HepG2 (cell line): ENCODE measurements around the gene TMEM87A. TPM values are rescaled to one million over a fixed set of nuclear protein-coding genes. Genes with fewer than 3 reads are reported as not detected.

Source experiments
- ARNT2 ChIP-seq: sonication (generic); formaldehyde crosslinking; IDR thresholded peaks from 2 replicates; pipeline ENCODE4 v1.8.0; 2022; ENCODE audit warnings: mild to moderate bottlenecking, low read depth, missing genetic modification reagents, moderate library complexity
- ASH2L ChIP-seq: fragments of 300-600, 200-600 bp; sonication (generic); IDR thresholded peaks from 2 replicates; pipeline ENCODE4 v1.7.0; 2017; ENCODE audit warnings: low read depth, mild to moderate bottlenecking, moderate library complexity, mixed read lengths, low read length; ENCODE audit not compliant: insufficient read length
- DBP ChIP-seq: sonication (generic); formaldehyde crosslinking; IDR thresholded peaks from 2 replicates; pipeline ENCODE4 v1.4.0; 2020; ENCODE audit warnings: missing genetic modification reagents; ENCODE audit errors: not compliant biosample characterization
- ETV6 ChIP-seq: sonication (generic); formaldehyde crosslinking; conservative IDR thresholded peaks from 2 replicates; pipeline ENCODE4 v1.4.0; 2020; ENCODE audit warnings: missing genetic modification reagents
- MIER3 ChIP-seq: IDR thresholded peaks from 2 replicates; pipeline ENCODE4 v1.6.1; 2016; ENCODE audit warnings: missing compliant biosample characterization, borderline replicate concordance
- MZF1 ChIP-seq: sonication (generic); formaldehyde crosslinking; IDR thresholded peaks from 2 replicates; pipeline ENCODE4 v1.8.1; 2023; ENCODE audit warnings: mild to moderate bottlenecking, missing genetic modification reagents, borderline replicate concordance
- NFKB2 ChIP-seq: sonication (generic); formaldehyde crosslinking; IDR thresholded peaks from 2 replicates; pipeline ENCODE4 v1.4.0; 2020; ENCODE audit warnings: missing genetic modification reagents, borderline replicate concordance
- PHF8 ChIP-seq: sonication (generic); formaldehyde crosslinking; IDR thresholded peaks from 2 replicates; pipeline ENCODE4 v1.5.0; 2020; ENCODE audit warnings: missing genetic modification reagents
- PITX1 ChIP-seq: sonication (generic); formaldehyde crosslinking; IDR thresholded peaks from 2 replicates; pipeline ENCODE4 v1.5.1; 2020; ENCODE audit warnings: mild to moderate bottlenecking, missing genetic modification reagents
- POLR2AphosphoS2 ChIP-seq: IDR thresholded peaks from 2 replicates; pipeline ENCODE4 v1.6.1; 2011; ENCODE audit warnings: low read depth, low read length, improper control_type of control experiment
- PTBP1 ChIP-seq: fragments of 200-400 bp; formaldehyde crosslinking; IDR thresholded peaks from 2 replicates; pipeline ENCODE4 v1.6.1; 2018; ENCODE audit warnings: low read length, low read depth; ENCODE audit not compliant: poor library complexity, severe bottlenecking
- SP5 ChIP-seq: IDR thresholded peaks from 2 replicates; pipeline ENCODE4 v1.6.1; 2016; ENCODE audit warnings: low read depth, borderline replicate concordance
- THAP7 ChIP-seq: sonication (generic); formaldehyde crosslinking; IDR thresholded peaks from 2 replicates; pipeline ENCODE4 v1.8.1; 2023; ENCODE audit warnings: mild to moderate bottlenecking, missing genetic modification reagents
- ZNF225 ChIP-seq: sonication (generic); formaldehyde crosslinking; IDR thresholded peaks from 2 replicates; pipeline ENCODE4 v1.4.0; 2020; ENCODE audit warnings: mild to moderate bottlenecking, missing genetic modification reagents
- ZNF768 ChIP-seq: sonication (generic); formaldehyde crosslinking; IDR thresholded peaks from 2 replicates; pipeline ENCODE4 v1.4.0; 2020; ENCODE audit warnings: missing genetic modification reagents
- ZNF772 ChIP-seq: sonication (generic); formaldehyde crosslinking; IDR thresholded peaks from 2 replicates; pipeline ENCODE4 v1.5.0; 2020; ENCODE audit warnings: mild to moderate bottlenecking, missing genetic modification reagents
- polyA plus RNA-seq, 8 experiments: library from polyadenylated mRNA; depleted of rRNA in 3 of 8; stranded (reverse) in 7 of 8; unstranded in 1 of 8; fragments of >200 nt; fragmentation: Illumina TruSeq in 4 of 8; extraction: Trizol in 4 of 8; gene quantifications; 2 replicates each; pipeline versions ENCODE4 v1.2.1 to v1.2.3, GENCODE V29; 2011 to 2016; ENCODE audit warnings: low read depth in 4 of 8, missing spikeins in 1 of 8, mixed read lengths in 1 of 8; ENCODE audit not compliant: insufficient read depth in 1 of 8
- total RNA-seq, 5 experiments: library from RNA; depleted of rRNA; stranded (reverse); fragments of >200 nt; fragmentation: Illumina TruSeq; extraction: Trizol; gene quantifications; 2 replicates each; pipeline ENCODE4 v1.2.3, GENCODE V29; 2016; ENCODE audit warnings: low read depth in 1 of 5
- TF ChIP-seq, protein P1 (sequence below): sonication (generic); formaldehyde crosslinking; IDR thresholded peaks from 2 replicates; pipeline ENCODE4 v1.4.0; 2020; ENCODE audit warnings: missing genetic modification reagents, borderline replicate concordance
- TF ChIP-seq, protein P2 (sequence below): sonication (generic); formaldehyde crosslinking; IDR thresholded peaks from 2 replicates; pipeline ENCODE4 v1.4.0; 2020; ENCODE audit warnings: missing genetic modification reagents
- TF ChIP-seq, protein P3 (sequence below): sonication (generic); formaldehyde crosslinking; IDR thresholded peaks from 2 replicates; pipeline ENCODE4 v1.8.1; 2023; ENCODE audit warnings: mild to moderate bottlenecking, missing genetic modification reagents

The TMEM87A gene
- total and polyA plus RNA-seq, 2 of the 13 experiments (the other 11 are each of a cell fraction or from before 2014, with no cell fraction given), result 20.2 to 42.8 TPM

DNA sequence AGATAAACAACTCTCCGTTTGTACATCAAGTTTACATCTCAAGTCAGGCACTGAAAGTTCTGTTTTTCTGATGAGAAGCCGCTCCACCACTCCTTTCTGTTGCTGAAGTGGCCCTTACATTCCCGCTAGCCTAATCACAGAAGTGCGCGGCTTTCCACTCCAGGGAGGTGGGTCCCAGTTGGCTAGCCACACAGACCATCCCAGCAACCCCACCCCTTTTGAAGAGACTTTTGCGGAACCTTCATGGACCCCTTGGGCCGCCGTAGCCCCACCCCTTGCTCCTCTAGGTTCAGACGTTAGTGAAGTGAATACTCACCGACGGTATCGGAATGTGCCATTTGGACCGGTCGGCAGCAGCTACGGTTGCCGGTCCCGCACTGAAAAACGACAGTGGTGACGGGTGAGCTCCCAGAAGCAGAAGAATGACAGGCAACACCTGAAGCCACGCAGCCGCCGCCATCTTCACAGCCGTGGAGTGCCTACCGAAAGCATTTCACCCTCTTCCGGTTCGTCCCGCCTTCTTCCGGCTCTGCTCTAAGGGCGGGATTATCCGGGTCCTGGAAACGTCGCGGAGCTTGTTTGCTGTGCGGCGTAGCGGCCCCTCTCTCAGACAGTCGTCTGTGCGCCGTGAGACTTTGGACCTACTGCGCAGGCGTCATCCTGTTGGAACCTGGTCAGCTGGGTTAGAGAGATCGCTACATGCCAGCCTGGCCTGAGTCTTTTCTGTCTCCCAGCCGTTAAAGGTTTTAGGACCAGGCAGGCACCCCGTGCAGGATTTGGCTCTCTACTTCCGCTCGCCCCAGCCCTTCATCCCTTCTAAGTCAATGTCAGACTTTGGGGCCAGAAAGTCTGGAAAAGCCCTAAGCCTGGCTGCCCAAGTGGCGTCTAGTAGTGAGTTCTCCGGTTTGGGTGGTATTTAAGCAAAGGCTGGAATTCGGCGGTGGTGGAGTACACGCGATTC lies at the start of gene TMEM87A, which contains the start of gene GANC (continued):
- TF ChIP-seq, protein P1, sequence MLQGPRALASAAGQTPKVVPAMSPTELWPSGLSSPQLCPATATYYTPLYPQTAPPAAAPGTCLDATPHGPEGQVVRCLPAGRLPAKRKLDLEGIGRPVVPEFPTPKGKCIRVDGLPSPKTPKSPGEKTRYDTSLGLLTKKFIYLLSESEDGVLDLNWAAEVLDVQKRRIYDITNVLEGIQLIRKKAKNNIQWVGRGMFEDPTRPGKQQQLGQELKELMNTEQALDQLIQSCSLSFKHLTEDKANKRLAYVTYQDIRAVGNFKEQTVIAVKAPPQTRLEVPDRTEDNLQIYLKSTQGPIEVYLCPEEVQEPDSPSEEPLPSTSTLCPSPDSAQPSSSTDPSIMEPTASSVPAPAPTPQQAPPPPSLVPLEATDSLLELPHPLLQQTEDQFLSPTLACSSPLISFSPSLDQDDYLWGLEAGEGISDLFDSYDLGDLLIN (CRISPR knock-in tag), result 0 out of 2 replicates have a peak, but pooled peaks have one; percentile 60
- TF ChIP-seq NFKB2 (CRISPR knock-in tag) (peak; percentile 94; the same call in 1 of the 2 replicates), POLR2AphosphoS2 (peak; percentile 95), MIER3 (CRISPR knock-in tag) (no peak; the same call in 1 of the 2 replicates), ASH2L (peak; percentile 82), ZNF768 (CRISPR knock-in tag) (peak; percentile 89), MZF1 (CRISPR knock-in tag) (no peak), PTBP1 (no peak), ARNT2 (peak; percentile 43; the same call in 1 of the 2 replicates), PHF8 (CRISPR knock-in tag) (peak; percentile 85), ETV6 (CRISPR knock-in tag) (peak; percentile 64; the same call in 1 of the 2 replicates), ZNF225 (no peak; the same call in 1 of the 2 replicates), ZNF772 (CRISPR knock-in tag) (no peak; the same call in 1 of the 2 replicates), SP5 (CRISPR knock-in tag) (peak; percentile 77; the same call in 1 of the 2 replicates), PITX1 (peak; percentile 85), DBP (CRISPR knock-in tag) (no peak), THAP7 (CRISPR knock-in tag) (0 out of 2 replicates have a peak, but pooled peaks have one; percentile 91)
- TF ChIP-seq, protein P2, sequence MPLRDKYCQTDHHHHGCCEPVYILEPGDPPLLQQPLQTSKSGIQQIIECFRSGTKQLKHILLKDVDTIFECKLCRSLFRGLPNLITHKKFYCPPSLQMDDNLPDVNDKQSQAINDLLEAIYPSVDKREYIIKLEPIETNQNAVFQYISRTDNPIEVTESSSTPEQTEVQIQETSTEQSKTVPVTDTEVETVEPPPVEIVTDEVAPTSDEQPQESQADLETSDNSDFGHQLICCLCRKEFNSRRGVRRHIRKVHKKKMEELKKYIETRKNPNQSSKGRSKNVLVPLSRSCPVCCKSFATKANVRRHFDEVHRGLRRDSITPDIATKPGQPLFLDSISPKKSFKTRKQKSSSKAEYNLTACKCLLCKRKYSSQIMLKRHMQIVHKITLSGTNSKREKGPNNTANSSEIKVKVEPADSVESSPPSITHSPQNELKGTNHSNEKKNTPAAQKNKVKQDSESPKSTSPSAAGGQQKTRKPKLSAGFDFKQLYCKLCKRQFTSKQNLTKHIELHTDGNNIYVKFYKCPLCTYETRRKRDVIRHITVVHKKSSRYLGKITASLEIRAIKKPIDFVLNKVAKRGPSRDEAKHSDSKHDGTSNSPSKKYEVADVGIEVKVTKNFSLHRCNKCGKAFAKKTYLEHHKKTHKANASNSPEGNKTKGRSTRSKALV, result 0 out of 2 replicates have a peak, but pooled peaks have one; percentile 14
- TF ChIP-seq, protein P3, sequence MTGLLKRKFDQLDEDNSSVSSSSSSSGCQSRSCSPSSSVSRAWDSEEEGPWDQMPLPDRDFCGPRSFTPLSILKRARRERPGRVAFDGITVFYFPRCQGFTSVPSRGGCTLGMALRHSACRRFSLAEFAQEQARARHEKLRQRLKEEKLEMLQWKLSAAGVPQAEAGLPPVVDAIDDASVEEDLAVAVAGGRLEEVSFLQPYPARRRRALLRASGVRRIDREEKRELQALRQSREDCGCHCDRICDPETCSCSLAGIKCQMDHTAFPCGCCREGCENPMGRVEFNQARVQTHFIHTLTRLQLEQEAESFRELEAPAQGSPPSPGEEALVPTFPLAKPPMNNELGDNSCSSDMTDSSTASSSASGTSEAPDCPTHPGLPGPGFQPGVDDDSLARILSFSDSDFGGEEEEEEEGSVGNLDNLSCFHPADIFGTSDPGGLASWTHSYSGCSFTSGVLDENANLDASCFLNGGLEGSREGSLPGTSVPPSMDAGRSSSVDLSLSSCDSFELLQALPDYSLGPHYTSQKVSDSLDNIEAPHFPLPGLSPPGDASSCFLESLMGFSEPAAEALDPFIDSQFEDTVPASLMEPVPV (CRISPR knock-in tag), result peak; percentile 83; the same call in 1 of the 2 replicates
